Fibroblast of pulmonary artery (primary cell): Measurements from ENCODE around the gene GGT7.

Experiments
- DNase-seq: peaks from one replicate; pipeline ENCODE4 v3.0.0-alpha.2; 2010; ENCODE audit warnings: low read depth
- H3K4me3 ChIP-seq: replicated peaks from 2 replicates; pipeline ENCODE4 v1.5.1; 2011; ENCODE audit warnings: low read depth, mild to moderate bottlenecking, control low read depth, low read length, moderate library complexity
- CTCF ChIP-seq: IDR thresholded peaks from 2 replicates; pipeline ENCODE4 v1.5.1; 2011; ENCODE audit warnings: mild to moderate bottlenecking, control low read depth, low read length, inconsistent platforms; ENCODE audit errors: missing control alignments

The GGT7 gene

GRCh38 chr20:34872622-34873224 is at the start of gene GGT7:
GGT7 (minus strand) TSS chr20:34872856; CDS start chr20:34872815, 41 bp downstream.
- peak; percentile 42 for TF ChIP-seq CTCF
- H3K4me3 ChIP-seq, result peak within 1 kb of the TSS; percentile 66
- peak; percentile 57 for DNase-seq

- TF ChIP-seq CTCF, result no peak
- no peak overlapping the region for H3K4me3 ChIP-seq
- DNase-seq, result no peak
Observed at GRCh38 chr20:34921436-34921835, 48.8 kb upstream of the GGT7 start.

GRCh38 chr20:34920055-34920454 is 47.4 kb upstream of the GGT7 start:
- no peak for TF ChIP-seq CTCF
- no peak overlapping the region for H3K4me3 ChIP-seq
- DNase-seq, result no peak

GRCh38 chr20:34916774-34917354 is 44.2 kb upstream of the GGT7 start:
- no peak for TF ChIP-seq CTCF
- no peak overlapping the region for H3K4me3 ChIP-seq
- no peak for DNase-seq

- DNase-seq, result no peak
- no peak for TF ChIP-seq CTCF
- no peak overlapping the region for H3K4me3 ChIP-seq
Observed at GRCh38 chr20:34915749-34916455, 43.2 kb upstream of the GGT7 start.

GRCh38 chr20:34915131-34915530 is 42.5 kb upstream of the GGT7 start:
- H3K4me3 ChIP-seq, result no peak overlapping the region
- no peak for TF ChIP-seq CTCF
- DNase-seq, result no peak
